MG63 (cell line): ENCODE measurements around the gene SLC5A12. TPM values are rescaled to one million over a fixed set of nuclear protein-coding genes. Genes with fewer than 3 reads are reported as not detected.

ENCODE experiments used
- DNase-seq: peaks from one replicate; pipeline ENCODE4 v3.0.0-alpha.2; 2020
- H3K27me3 ChIP-seq: fragments of 250-450 bp; sonication (Bioruptor Pico); 2 replicates; pipeline ENCODE4 v1.5.1; 2020; ENCODE audit warnings: mild to moderate bottlenecking, moderate library complexity
- H3K36me3 ChIP-seq: fragments of 250-450 bp; sonication (Bioruptor Pico); 2 replicates; pipeline ENCODE4 v1.5.1; 2020; ENCODE audit warnings: mild to moderate bottlenecking, moderate library complexity
- H3K4me3 ChIP-seq: fragments of 250-450 bp; sonication (Bioruptor Pico); 2 replicates; pipeline ENCODE4 v1.5.1; 2020; ENCODE audit warnings: mild to moderate bottlenecking, moderate library complexity
- H3K9me3 ChIP-seq: fragments of 250-450 bp; sonication (Bioruptor Pico); 2 replicates; pipeline ENCODE4 v1.5.1; 2020; ENCODE audit warnings: mild to moderate bottlenecking, moderate library complexity
- total RNA-seq: library from RNA; depleted of rRNA; stranded (reverse); fragments of >200 nt; shearing (Covaris generic); gene quantifications from 2 replicates; pipeline ENCODE4 v1.2.3, GENCODE V29; 2014; ENCODE audit warnings: low replicate concordance; rRNA removed

SLC5A12 gene
- total RNA-seq = not detected in 2 replicates

- no peaks in the 10 kb centered on the region for H3K36me3 ChIP-seq
- DNase-seq = no peak
- no peaks in the 10 kb centered on the region for H3K27me3 ChIP-seq
- H3K4me3 ChIP-seq = no peak within 1 kb of the TSS
- H3K9me3 ChIP-seq = no peaks in the 10 kb centered on the region
These were observed at the start of gene SLC5A12 for GRCh38 chr11:26721948-26722475. SLC5A12 (minus strand) TSS chr11:26722060; CDS start chr11:26721714, 346 bp downstream.

- no peaks in the 10 kb centered on the region for H3K9me3 ChIP-seq
- H3K4me3 ChIP-seq = no peak overlapping the region
- no peaks in the 10 kb centered on the region for H3K36me3 ChIP-seq
- H3K27me3 ChIP-seq = no peaks in the 10 kb centered on the region
- DNase-seq = no peak
These were observed 47.2 kb upstream of the SLC5A12 start for GRCh38 chr11:26769027-26769426.

- no peak for DNase-seq
- no peaks in the 10 kb centered on the region for H3K27me3 ChIP-seq
- H3K36me3 ChIP-seq = no peaks in the 10 kb centered on the region
- H3K9me3 ChIP-seq = no peaks in the 10 kb centered on the region
- no peak overlapping the region for H3K4me3 ChIP-seq
These were observed 45.2 kb upstream of the SLC5A12 start for GRCh38 chr11:26767060-26767459.

- Histone ChIP-seq H3K36me3 (no peaks in the 10 kb centered on the region), H3K4me3 (no peak overlapping the region), H3K9me3 (no peaks in the 10 kb centered on the region), H3K27me3 (no peaks in the 10 kb centered on the region)
- DNase-seq = no peak
These were observed 43.5 kb upstream of the SLC5A12 start for GRCh38 chr11:26765323-26765722.

- H3K9me3 ChIP-seq = no peaks in the 10 kb centered on the region
- no peak for DNase-seq
- H3K27me3 ChIP-seq = no peaks in the 10 kb centered on the region
- H3K36me3 ChIP-seq = no peaks in the 10 kb centered on the region
- H3K4me3 ChIP-seq = no peak overlapping the region
These were observed 43.0 kb upstream of the SLC5A12 start for GRCh38 chr11:26764825-26765224.

GRCh38 chr11:26764315-26764714 is 42.5 kb upstream of the SLC5A12 start:
- Histone ChIP-seq H3K4me3 (no peak overlapping the region), H3K36me3 (no peaks in the 10 kb centered on the region), H3K9me3 (no peaks in the 10 kb centered on the region), H3K27me3 (no peaks in the 10 kb centered on the region)
- no peak for DNase-seq

GRCh38 chr11:26762089-26762488 is 40.2 kb upstream of the SLC5A12 start:
- no peaks in the 10 kb centered on the region for H3K9me3 ChIP-seq
- no peaks in the 10 kb centered on the region for H3K36me3 ChIP-seq
- no peak for DNase-seq
- H3K4me3 ChIP-seq = no peak overlapping the region
- no peaks in the 10 kb centered on the region for H3K27me3 ChIP-seq

- DNase-seq = no peak
- Histone ChIP-seq H3K9me3 (no peaks in the 10 kb centered on the region), H3K36me3 (no peaks in the 10 kb centered on the region), H3K27me3 (no peaks in the 10 kb centered on the region), H3K4me3 (no peak overlapping the region)
These were observed 39.5 kb upstream of the SLC5A12 start for GRCh38 chr11:26761361-26761809.

GRCh38 chr11:26757995-26758394 is 36.1 kb upstream of the SLC5A12 start:
- DNase-seq = no peak
- no peak overlapping the region for H3K4me3 ChIP-seq
- no peaks in the 10 kb centered on the region for H3K36me3 ChIP-seq
- H3K27me3 ChIP-seq = no peaks in the 10 kb centered on the region
- H3K9me3 ChIP-seq = no peaks in the 10 kb centered on the region

- DNase-seq = no peak
- Histone ChIP-seq H3K27me3 (no peaks in the 10 kb centered on the region), H3K9me3 (no peaks in the 10 kb centered on the region), H3K4me3 (no peak overlapping the region), H3K36me3 (no peaks in the 10 kb centered on the region)
These were observed 33.9 kb upstream of the SLC5A12 start for GRCh38 chr11:26755762-26756161.

GRCh38 chr11:26753723-26754504 is 32.1 kb upstream of the SLC5A12 start:
- H3K4me3 ChIP-seq = no peak overlapping the region
- peak; percentile 18 for DNase-seq

GRCh38 chr11:26749927-26750326 is 28.1 kb upstream of the SLC5A12 start:
- H3K4me3 ChIP-seq = no peak overlapping the region
- H3K27me3 ChIP-seq = no peaks in the 10 kb centered on the region
- DNase-seq = no peak
- no peaks in the 10 kb centered on the region for H3K36me3 ChIP-seq
- H3K9me3 ChIP-seq = no peaks in the 10 kb centered on the region

More at GRCh38 chr11:26753723-26754504, 32.1 kb upstream of the SLC5A12 start:
- no peaks in the 10 kb centered on the region for H3K9me3 ChIP-seq
- no peaks in the 10 kb centered on the region for H3K36me3 ChIP-seq
- no peaks in the 10 kb centered on the region for H3K27me3 ChIP-seq

GRCh38 chr11:26743622-26744021 is 21.8 kb upstream of the SLC5A12 start:
- H3K36me3 ChIP-seq = no peaks in the 10 kb centered on the region
- no peak for DNase-seq
- no peaks in the 10 kb centered on the region for H3K9me3 ChIP-seq

GRCh38 chr11:26742966-26743365 is 21.1 kb upstream of the SLC5A12 start:
- no peak overlapping the region for H3K4me3 ChIP-seq
- no peak for DNase-seq

More at GRCh38 chr11:26743622-26744021, 21.8 kb upstream of the SLC5A12 start:
- Histone ChIP-seq H3K4me3 (no peak overlapping the region), H3K27me3 (no peaks in the 10 kb centered on the region)

GRCh38 chr11:26741036-26741435 is 19.2 kb upstream of the SLC5A12 start:
- H3K9me3 ChIP-seq = no peaks in the 10 kb centered on the region
- peak; percentile 19 for DNase-seq
- no peaks in the 10 kb centered on the region for H3K36me3 ChIP-seq
- no peak overlapping the region for H3K4me3 ChIP-seq
- H3K27me3 ChIP-seq = no peaks in the 10 kb centered on the region

More at GRCh38 chr11:26742966-26743365, 21.1 kb upstream of the SLC5A12 start:
- H3K36me3 ChIP-seq = no peaks in the 10 kb centered on the region
- no peaks in the 10 kb centered on the region for H3K9me3 ChIP-seq
- H3K27me3 ChIP-seq = no peaks in the 10 kb centered on the region

GRCh38 chr11:26739366-26740073 is 17.7 kb upstream of the SLC5A12 start:
- Histone ChIP-seq H3K27me3 (no peaks in the 10 kb centered on the region), H3K36me3 (no peaks in the 10 kb centered on the region), H3K9me3 (no peaks in the 10 kb centered on the region; the same call in 1 of the 2 replicates), H3K4me3 (no peak overlapping the region)
- no peak for DNase-seq

- Histone ChIP-seq H3K27me3 (no peaks in the 10 kb centered on the region), H3K36me3 (no peaks in the 10 kb centered on the region), H3K4me3 (no peak overlapping the region), H3K9me3 (no peaks in the 10 kb centered on the region; the same call in 1 of the 2 replicates)
- no peak for DNase-seq
These were observed 12.8 kb upstream of the SLC5A12 start for GRCh38 chr11:26734691-26735090.
